Measurements from ENCODE around the gene SLC1A7.

SLC1A7 gene

GRCh38 chr1:53121319-53122172, 20.9 kb downstream of the SLC1A7 start:
- TF ChIP-seq TAF1 (IDR thresholded peaks at IDR 0.05; ENCODE audit: borderline replicate concordance, low read depth, low read length) (no peak), POLR2A (IDR thresholded peaks at IDR 0.05; ENCODE audit: low read depth, low read length) (no peak), POLR2AphosphoS5 (IDR thresholded peaks at IDR 0.05; ENCODE audit: low read depth, low read length) (no peak)
- no peak for DNase-seq (ENCODE audit: insufficient read length)
- FAIRE-seq = no peak

GRCh38 chr1:53120659-53121058, 21.8 kb downstream of the SLC1A7 start:
- FAIRE-seq (no peak), DNase-seq (ENCODE audit: insufficient read length) (no peak)
- TF ChIP-seq TAF1 (IDR thresholded peaks at IDR 0.05; ENCODE audit: borderline replicate concordance, low read depth, low read length) = no peak
- TF ChIP-seq POLR2AphosphoS5 (IDR thresholded peaks at IDR 0.05; ENCODE audit: low read depth, low read length) = no peak
- TF ChIP-seq POLR2A (IDR thresholded peaks at IDR 0.05; ENCODE audit: low read depth, low read length) = no peak

- FAIRE-seq (no peak), DNase-seq (ENCODE audit: insufficient read length) (no peak)
- TF ChIP-seq TAF1 (IDR thresholded peaks at IDR 0.05; ENCODE audit: borderline replicate concordance, low read depth, low read length) (no peak), POLR2AphosphoS5 (IDR thresholded peaks at IDR 0.05; ENCODE audit: low read depth, low read length) (no peak)
Observed at GRCh38 chr1:53117836-53118235, 24.6 kb downstream of the SLC1A7 start.

- FAIRE-seq = no peak
- no peak for TF ChIP-seq POLR2AphosphoS5 (IDR thresholded peaks at IDR 0.05; ENCODE audit: low read depth, low read length)
- no peak for TF ChIP-seq TAF1 (IDR thresholded peaks at IDR 0.05; ENCODE audit: borderline replicate concordance, low read depth, low read length)
- no peak for TF ChIP-seq POLR2A (IDR thresholded peaks at IDR 0.05; ENCODE audit: low read depth, low read length)
- DNase-seq (ENCODE audit: insufficient read length) = no peak
Observed at GRCh38 chr1:53116933-53117600, 25.4 kb downstream of the SLC1A7 start.

GRCh38 chr1:53116307-53116810, 26.1 kb downstream of the SLC1A7 start:
- no peak for DNase-seq (ENCODE audit: insufficient read length)
- TF ChIP-seq POLR2AphosphoS5 (IDR thresholded peaks at IDR 0.05; ENCODE audit: low read depth, low read length) (no peak), TAF1 (IDR thresholded peaks at IDR 0.05; ENCODE audit: borderline replicate concordance, low read depth, low read length) (no peak)
- no peak for FAIRE-seq

GRCh38 chr1:53115403-53116306, 26.8 kb downstream of the SLC1A7 start:
- TF ChIP-seq POLR2AphosphoS5 (IDR thresholded peaks at IDR 0.05; ENCODE audit: low read depth, low read length) (no peak), POLR2A (IDR thresholded peaks at IDR 0.05; ENCODE audit: low read depth, low read length) (no peak), TAF1 (IDR thresholded peaks at IDR 0.05; ENCODE audit: borderline replicate concordance, low read depth, low read length) (no peak)
- FAIRE-seq (no peak), DNase-seq (ENCODE audit: insufficient read length) (no peak)

- DNase-seq (ENCODE audit: insufficient read length) = no peak
- no peak for FAIRE-seq
- TF ChIP-seq POLR2A (IDR thresholded peaks at IDR 0.05; ENCODE audit: low read depth, low read length) (no peak), POLR2AphosphoS5 (IDR thresholded peaks at IDR 0.05; ENCODE audit: low read depth, low read length) (no peak), TAF1 (IDR thresholded peaks at IDR 0.05; ENCODE audit: borderline replicate concordance, low read depth, low read length) (no peak)
Observed at GRCh38 chr1:53114581-53115400, 27.6 kb downstream of the SLC1A7 start.

- DNase-seq (ENCODE audit: insufficient read length) (no peak), FAIRE-seq (no peak)
- no peak for TF ChIP-seq POLR2AphosphoS5 (IDR thresholded peaks at IDR 0.05; ENCODE audit: low read depth, low read length)
- no peak for TF ChIP-seq POLR2A (IDR thresholded peaks at IDR 0.05; ENCODE audit: low read depth, low read length)
- TF ChIP-seq TAF1 (IDR thresholded peaks at IDR 0.05; ENCODE audit: borderline replicate concordance, low read depth, low read length) = no peak
Observed at GRCh38 chr1:53114090-53114489, 28.3 kb downstream of the SLC1A7 start.

GRCh38 chr1:53112861-53113260, 29.6 kb downstream of the SLC1A7 start:
- TF ChIP-seq POLR2A (IDR thresholded peaks at IDR 0.05; ENCODE audit: low read depth, low read length) (no peak), POLR2AphosphoS5 (IDR thresholded peaks at IDR 0.05; ENCODE audit: low read depth, low read length) (no peak), TAF1 (IDR thresholded peaks at IDR 0.05; ENCODE audit: borderline replicate concordance, low read depth, low read length) (no peak)
- no peak for DNase-seq (ENCODE audit: insufficient read length)
- FAIRE-seq = no peak

GRCh38 chr1:53112271-53112774, 30.1 kb downstream of the SLC1A7 start:
- TF ChIP-seq POLR2A (IDR thresholded peaks at IDR 0.05; ENCODE audit: low read depth, low read length) (no peak), POLR2AphosphoS5 (IDR thresholded peaks at IDR 0.05; ENCODE audit: low read depth, low read length) (no peak), TAF1 (IDR thresholded peaks at IDR 0.05; ENCODE audit: borderline replicate concordance, low read depth, low read length) (no peak)
- FAIRE-seq = no peak
- no peak for DNase-seq (ENCODE audit: insufficient read length)
